Ascending aorta (tissue), 2 donors: ENCODE results near the gene SLC44A1. TPM values are rescaled to one million over a fixed set of nuclear protein-coding genes. Genes with fewer than 3 reads are reported as not detected.

ENCODE experiments used
- DNase-seq, 2 donors: peaks; one replicate each; pipeline ENCODE4 v3.0.0-alpha.2; 2019; ENCODE audit warnings: low spot score in 2 of 2
- H3K27ac ChIP-seq, 2 donors: fragments of 200-600 bp; sonication (generic); one replicate each; pipeline ENCODE4 v1.5.1; 2016 to 2017; ENCODE audit warnings: mild to moderate bottlenecking in 1 of 2
- H3K27me3 ChIP-seq: fragments of 200-600 bp; sonication (generic); one replicate; pipeline ENCODE4 v1.5.1; 2017
- H3K36me3 ChIP-seq, 2 donors: fragments of 200-600 bp; sonication (generic); one replicate each; pipeline ENCODE4 v1.5.1; 2016
- H3K4me1 ChIP-seq, 2 donors: fragments of 200-600 bp; sonication (generic); one replicate each; pipeline ENCODE4 v1.5.1; 2016 to 2017; ENCODE audit warnings: mild to moderate bottlenecking in 1 of 2
- H3K4me3 ChIP-seq, 2 donors: fragments of 200-600 bp; sonication (generic); one replicate each; pipeline ENCODE4 v1.5.1; 2016 to 2017; ENCODE audit warnings: mild to moderate bottlenecking in 1 of 2
- H3K9me3 ChIP-seq, 2 donors: fragments of 200-600 bp; sonication (generic); one replicate each; pipeline ENCODE4 v1.5.1; 2016
- CTCF ChIP-seq, 3 experiments: fragments of 200-600 bp in 2 of 3; fragments of 450-650 bp in 1 of 3; sonication (generic) in 2 of 3; IDR thresholded peaks; one replicate each; pipeline ENCODE4 v1.5.1; 2016 to 2019; ENCODE audit warnings: antibody characterized with exemption in 3 of 3, mild to moderate bottlenecking in 1 of 3, moderate library complexity in 1 of 3
- intact Hi-C: fragments of 100-400 bp; cut with DNase I; formaldehyde crosslinking; loops from one replicate; pipeline ENCODE4 v1.15.1; 2023
- total RNA-seq: library from RNA; depleted of rRNA; stranded (reverse); fragments of >200 nt; gene quantifications from one replicate; pipeline ENCODE4 v1.1.0, GENCODE V29; 2016

SLC44A1 gene
- total RNA-seq, 1 donor from 2014 or later = 26.5 TPM

GRCh38 chr9:105415662-105415980 is 171.2 kb downstream of the SLC44A1 start:
- H3K36me3 ChIP-seq = no peaks in the 10 kb centered on the region
- no peaks in the 10 kb centered on the region for H3K4me1 ChIP-seq
- H3K9me3 ChIP-seq = no peaks in the 10 kb centered on the region
- no peak for DNase-seq
- no peaks in the 10 kb centered on the region for H3K27me3 ChIP-seq
- intact Hi-C loops = loop anchor here (1.0 to 10.0 kb wide), 4 partner anchors 258 to 611 kb away; no protein-coding TSS in a partner anchor
- TF ChIP-seq CTCF (IDR thresholded peaks at IDR 0.05) = no peak
- H3K4me3 ChIP-seq = no peak overlapping the region
- H3K27ac ChIP-seq = no peak overlapping the region

- no peak for DNase-seq
- Histone ChIP-seq H3K4me1 (no peaks in the 10 kb centered on the region), H3K27me3 (no peaks in the 10 kb centered on the region), H3K4me3 (no peak overlapping the region), H3K27ac (no peak overlapping the region), H3K36me3 (no peaks in the 10 kb centered on the region), H3K9me3 (no peaks in the 10 kb centered on the region)
- no peak for TF ChIP-seq CTCF (IDR thresholded peaks at IDR 0.05)
- intact Hi-C loops = loop anchor here (5.0 to 10.0 kb wide), 3 partner anchors 260 to 612 kb away; no protein-coding TSS in a partner anchor
Measured at GRCh38 chr9:105416840-105417239, 172.4 kb downstream of the SLC44A1 start.

- Histone ChIP-seq H3K27me3 (no peaks in the 10 kb centered on the region), H3K27ac (no peak overlapping the region), H3K4me1 (no peaks in the 10 kb centered on the region), H3K4me3 (no peak overlapping the region), H3K9me3 (no peaks in the 10 kb centered on the region), H3K36me3 (no peaks in the 10 kb centered on the region)
- intact Hi-C loops = loop anchor here (5.0 to 10.0 kb wide), 3 partner anchors 262 to 614 kb away; no protein-coding TSS in a partner anchor
- TF ChIP-seq CTCF (IDR thresholded peaks at IDR 0.05) = no peak
- DNase-seq = no peak
Measured at GRCh38 chr9:105418588-105419500, 174.4 kb downstream of the SLC44A1 start.

- H3K36me3 ChIP-seq = no peaks in the 10 kb centered on the region
- no peaks in the 10 kb centered on the region for H3K27me3 ChIP-seq
- DNase-seq = no peak
- TF ChIP-seq CTCF (IDR thresholded peaks at IDR 0.05) = no peak
- H3K9me3 ChIP-seq = no peaks in the 10 kb centered on the region
- no peak overlapping the region for H3K4me3 ChIP-seq
- H3K27ac ChIP-seq = no peak overlapping the region
- no peaks in the 10 kb centered on the region for H3K4me1 ChIP-seq
- intact Hi-C loops = loop anchor here (5.0 to 10.0 kb wide), 3 partner anchors 263 to 615 kb away; no protein-coding TSS in a partner anchor
Measured at GRCh38 chr9:105419816-105420597, 175.6 kb downstream of the SLC44A1 start.

GRCh38 chr9:105421154-105421553 is 176.7 kb downstream of the SLC44A1 start:
- no peak for DNase-seq
- no peak for TF ChIP-seq CTCF (IDR thresholded peaks at IDR 0.05)
- no peaks in the 10 kb centered on the region for H3K4me1 ChIP-seq
- H3K27me3 ChIP-seq = no peaks in the 10 kb centered on the region
- no peaks in the 10 kb centered on the region for H3K36me3 ChIP-seq
- no peak overlapping the region for H3K27ac ChIP-seq
- no peak overlapping the region for H3K4me3 ChIP-seq
- H3K9me3 ChIP-seq = no peaks in the 10 kb centered on the region
- intact Hi-C loops = no loop called here
